HG03457 (cell line): ENCODE data around the gene PTPRG.

Source experiments
- ATAC-seq: cut with Tn5 transposase; IDR thresholded peaks from one replicate; pipeline ENCODE4 v1.9.1; 2021; ENCODE audit warnings: moderate number of reproducible peaks; ENCODE audit not compliant: unreplicated experiment

The PTPRG gene

GRCh38 chr3:62277450-62277849 is 716.1 kb downstream of the PTPRG start:
- ATAC-seq, result no peak

- ATAC-seq, result no peak
These were observed 716.6 kb downstream of the PTPRG start for GRCh38 chr3:62277986-62278385.

- no peak for ATAC-seq
These were observed 720.4 kb downstream of the PTPRG start for GRCh38 chr3:62281726-62282125.

GRCh38 chr3:62284442-62284841 is 723.1 kb downstream of the PTPRG start:
- no peak for ATAC-seq

- ATAC-seq, result no peak
These were observed 726.1 kb downstream of the PTPRG start for GRCh38 chr3:62287392-62287927.

- no peak for ATAC-seq
These were observed 728.6 kb downstream of the PTPRG start for GRCh38 chr3:62289922-62290321.

- no peak for ATAC-seq
These were observed 731.8 kb downstream of the PTPRG start for GRCh38 chr3:62293051-62293780.

GRCh38 chr3:62295571-62295970 is 734.2 kb downstream of the PTPRG start:
- ATAC-seq, result no peak

GRCh38 chr3:62300617-62301016 is 739.2 kb downstream of the PTPRG start:
- no peak for ATAC-seq

- ATAC-seq, result no peak
These were observed 750.8 kb downstream of the PTPRG start for GRCh38 chr3:62312201-62312600.

- ATAC-seq, result no peak
These were observed 755.2 kb downstream of the PTPRG start for GRCh38 chr3:62316525-62316924.

- no peak for ATAC-seq
These were observed 757.0 kb downstream of the PTPRG start for GRCh38 chr3:62318365-62318751.

GRCh38 chr3:62318752-62319569 is 757.6 kb downstream of the PTPRG start:
- ATAC-seq, result peak; percentile 91

GRCh38 chr3:62319570-62320243 is 758.3 kb downstream of the PTPRG start:
- ATAC-seq, result no peak

GRCh38 chr3:62323241-62323640 is 761.9 kb downstream of the PTPRG start:
- no peak for ATAC-seq

- no peak for ATAC-seq
These were observed 764.5 kb downstream of the PTPRG start for GRCh38 chr3:62325896-62326295.

GRCh38 chr3:62329971-62330370 is 768.6 kb downstream of the PTPRG start:
- ATAC-seq, result no peak

- no peak for ATAC-seq
These were observed 770.6 kb downstream of the PTPRG start for GRCh38 chr3:62332017-62332416.

GRCh38 chr3:62332835-62333244 is 771.5 kb downstream of the PTPRG start:
- ATAC-seq, result no peak

GRCh38 chr3:62335196-62335595 is 773.8 kb downstream of the PTPRG start:
- no peak for ATAC-seq

GRCh38 chr3:62343755-62344154 is 782.4 kb downstream of the PTPRG start:
- no peak for ATAC-seq
